Measurements from ENCODE around the gene OAT. TPM values are rescaled to one million over a fixed set of nuclear protein-coding genes. Genes with fewer than 3 reads are reported as not detected.

The OAT gene
- total and polyA plus RNA-seq, 2 of the 4 experiments (the other 2 are of a cell fraction), result 110 to 152 TPM

DNA sequence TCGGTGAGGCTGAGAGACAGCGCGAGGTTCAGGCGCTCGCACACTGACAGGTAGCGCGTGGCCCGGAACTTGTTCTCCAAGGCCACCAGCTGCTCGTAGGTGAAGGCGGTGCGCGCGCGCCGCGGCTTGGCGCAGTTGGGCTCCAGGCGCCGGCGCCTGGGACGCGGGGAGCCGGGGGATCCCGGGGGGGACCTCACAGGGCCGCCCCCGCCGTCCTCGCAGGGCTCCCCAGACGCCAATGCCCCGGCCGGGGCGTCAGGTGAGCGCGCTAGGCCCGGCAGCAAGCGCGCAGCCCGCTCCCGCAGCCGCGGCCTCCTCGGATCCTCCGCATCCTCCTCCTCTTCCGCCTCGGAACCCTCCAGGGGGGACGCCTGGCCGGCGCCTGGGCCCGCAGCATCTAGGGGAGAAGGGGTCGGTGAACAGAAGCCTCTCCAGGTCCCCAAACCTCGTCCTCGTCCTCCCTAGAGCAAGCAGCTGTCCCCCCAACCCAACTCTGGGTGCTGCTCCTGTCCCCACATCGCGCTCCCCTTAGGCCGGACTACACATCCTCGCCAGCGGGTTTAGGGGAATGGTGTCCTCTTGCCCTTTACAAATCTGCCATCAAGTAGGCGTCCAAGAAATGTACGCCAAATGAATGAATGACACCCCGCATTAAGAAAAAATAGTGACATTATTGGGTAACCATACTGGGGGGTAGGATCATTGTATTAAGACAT, 29.2 kb upstream of the OAT start:
- H3K79me1 ChIP-seq (ENCODE audit: low read depth in 1 of 2, low read length in 2 of 2), result no peaks in the 10 kb centered on the region
- in situ Hi-C loops (cut with MboI; ENCODE audit: low sequenced_read_pairs), result no loop called here
- no peak overlapping the region for H3K27ac ChIP-seq (ENCODE audit: insufficient read depth, low read length)
- BruUV-seq (replicated peaks), result no TSS peak
- no peaks in the 10 kb centered on the region for H4K20me1 ChIP-seq (ENCODE audit: insufficient read depth, low read length)
- H3K36me3 ChIP-seq (ENCODE audit: control insufficient read depth, insufficient read depth, low read length), result no peaks in the 10 kb centered on the region
- H2BK5ac ChIP-seq (ENCODE audit: low read depth, low read length, poor library complexity, severe bottlenecking), result no peak overlapping the region
- intact Hi-C loops (cut with micrococcal nuclease), result no loop called here
- DNase-seq, result no peak
- H2BK15ac ChIP-seq (ENCODE audit: low read depth, low read length), result no peak overlapping the region
- WGBS, 2 experiments (ENCODE audit: extremely low coverage in 2 of 2, insufficient read length in 1 of 2), result 0% methylated on average over 9 of the region's 60 CpGs; no CpG with 5 or more reads in 1 of the 2 experiments
- no peak overlapping the region for H3K56ac ChIP-seq (ENCODE audit: extremely low read depth, insufficient read depth, low read length)
- POLR2A ChIA-PET (ENCODE audit: unreplicated experiment), result no interaction called here
- H4K91ac ChIP-seq (ENCODE audit: insufficient read depth, low read depth, low read length), result no peak overlapping the region
- no peaks in the 10 kb centered on the region; the same call in 1 of the 2 replicates for H3K4me1 ChIP-seq (ENCODE audit: control insufficient read depth, insufficient read depth, low read length)
- no peaks in the 10 kb centered on the region for H3K9me1 ChIP-seq (ENCODE audit: insufficient read depth, low read length)
- H4K5ac ChIP-seq (ENCODE audit: low read depth, low read length), result no peak overlapping the region
- no peak overlapping the region for H3K18ac ChIP-seq (ENCODE audit: low read depth, low read length)
- no peak overlapping the region for H3K23ac ChIP-seq (ENCODE audit: low read depth, low read length)
- H2AFZ ChIP-seq (replicated peaks; ENCODE audit: low read length, poor library complexity), result no peak overlapping the region
- H3K4me3 ChIP-seq (ENCODE audit: insufficient read depth, low read depth, low read length), result no peak overlapping the region
- H3K4me2 ChIP-seq (ENCODE audit: low read depth, low read length), result no peak overlapping the region; the same call in 1 of the 2 replicates
- H3K4ac ChIP-seq (ENCODE audit: low read depth, low read length), result no peak overlapping the region
- no peak overlapping the region for H3K14ac ChIP-seq (replicated peaks; ENCODE audit: low read depth, low read length)
- CTCF ChIA-PET, result no interaction called here
- no peaks in the 10 kb centered on the region; the same call in 1 of the 2 replicates for H3K9me3 ChIP-seq (ENCODE audit: control insufficient read depth, insufficient read depth, low read length)
- no peak overlapping the region for H4K8ac ChIP-seq (ENCODE audit: low read depth in 2 of 2, low read length in 2 of 2)
- H2AK9ac ChIP-seq (replicated peaks; ENCODE audit: low read depth, low read length, poor library complexity), result no peak overlapping the region
- H2BK20ac ChIP-seq (ENCODE audit: low read depth, low read length), result no peak overlapping the region
- no peak overlapping the region for H2BK120ac ChIP-seq (ENCODE audit: low read depth, low read length)
- no peak overlapping the region for H3K9ac ChIP-seq (ENCODE audit: low read depth, low read length)
- TF ChIP-seq, protein P1, sequence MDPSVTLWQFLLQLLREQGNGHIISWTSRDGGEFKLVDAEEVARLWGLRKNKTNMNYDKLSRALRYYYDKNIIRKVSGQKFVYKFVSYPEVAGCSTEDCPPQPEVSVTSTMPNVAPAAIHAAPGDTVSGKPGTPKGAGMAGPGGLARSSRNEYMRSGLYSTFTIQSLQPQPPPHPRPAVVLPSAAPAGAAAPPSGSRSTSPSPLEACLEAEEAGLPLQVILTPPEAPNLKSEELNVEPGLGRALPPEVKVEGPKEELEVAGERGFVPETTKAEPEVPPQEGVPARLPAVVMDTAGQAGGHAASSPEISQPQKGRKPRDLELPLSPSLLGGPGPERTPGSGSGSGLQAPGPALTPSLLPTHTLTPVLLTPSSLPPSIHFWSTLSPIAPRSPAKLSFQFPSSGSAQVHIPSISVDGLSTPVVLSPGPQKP (IDR thresholded peaks at IDR 0.05; ENCODE audit: borderline replicate concordance, low read depth, low read length), result no peak
- TF ChIP-seq SMC3 (IDR thresholded peaks at IDR 0.05; ENCODE audit: low read depth, low read length) (no peak), MAZ (IDR thresholded peaks at IDR 0.05; ENCODE audit: borderline replicate concordance, low read depth, low read length) (no peak), MXI1 (IDR thresholded peaks at IDR 0.05; ENCODE audit: borderline replicate concordance, low read depth, low read length) (no peak), BHLHE40 (IDR thresholded peaks at IDR 0.05; ENCODE audit: low read depth, low read length) (no peak), FOS (IDR thresholded peaks at IDR 0.05; ENCODE audit: low read depth, low read length) (no peak)
- TF ChIP-seq, protein P2, sequence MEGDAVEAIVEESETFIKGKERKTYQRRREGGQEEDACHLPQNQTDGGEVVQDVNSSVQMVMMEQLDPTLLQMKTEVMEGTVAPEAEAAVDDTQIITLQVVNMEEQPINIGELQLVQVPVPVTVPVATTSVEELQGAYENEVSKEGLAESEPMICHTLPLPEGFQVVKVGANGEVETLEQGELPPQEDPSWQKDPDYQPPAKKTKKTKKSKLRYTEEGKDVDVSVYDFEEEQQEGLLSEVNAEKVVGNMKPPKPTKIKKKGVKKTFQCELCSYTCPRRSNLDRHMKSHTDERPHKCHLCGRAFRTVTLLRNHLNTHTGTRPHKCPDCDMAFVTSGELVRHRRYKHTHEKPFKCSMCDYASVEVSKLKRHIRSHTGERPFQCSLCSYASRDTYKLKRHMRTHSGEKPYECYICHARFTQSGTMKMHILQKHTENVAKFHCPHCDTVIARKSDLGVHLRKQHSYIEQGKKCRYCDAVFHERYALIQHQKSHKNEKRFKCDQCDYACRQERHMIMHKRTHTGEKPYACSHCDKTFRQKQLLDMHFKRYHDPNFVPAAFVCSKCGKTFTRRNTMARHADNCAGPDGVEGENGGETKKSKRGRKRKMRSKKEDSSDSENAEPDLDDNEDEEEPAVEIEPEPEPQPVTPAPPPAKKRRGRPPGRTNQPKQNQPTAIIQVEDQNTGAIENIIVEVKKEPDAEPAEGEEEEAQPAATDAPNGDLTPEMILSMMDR (conservative IDR thresholded peaks at IDR 0.05; ENCODE audit: low read depth, low read length), result no peak
- peaks cover 78% of the 10 kb centered on the region for H3K27me3 ChIP-seq (ENCODE audit: control insufficient read depth, insufficient read depth, low read length)
- dilution Hi-C loops (cut with HindIII; ENCODE audit: low sequenced_read_pairs, unreplicated experiment), result no loop called here
- no peak for ATAC-seq (ENCODE audit: low read depth)
- no peak overlapping the region for H2AK5ac ChIP-seq (ENCODE audit: low read depth, low read length)
